HCT116 (cell line): ENCODE data around the gene ERAP2. TPM values are rescaled to one million over a fixed set of nuclear protein-coding genes. Genes with fewer than 3 reads are reported as not detected.

Source experiments
- ATAC-seq: fragments of 200-7000 bp; cut with Tn5 transposase; 2 replicates; pipeline ENCODE4 v1.9.1; 2020; ENCODE audit warnings: mild to moderate bottlenecking, moderate library complexity
- BruUV-seq: library from RNA; stranded (reverse); fragments of 400-500 nt; replicated peaks from 2 replicates; lab custom pipeline; 2021; lab: Mats Ljungman, UMichigan
- CTCF ChIA-PET: fragments of 300-600 bp; sonication (Branson Sonifier 250); formaldehyde crosslinking; loops from one replicate; lab custom pipeline; 2021; ENCODE audit warnings: antibody characterized with exemption; lab: Charles Lee
- POLR2A ChIA-PET: fragments of 300-600, 350-600 bp; sonication (Branson Sonifier 250); formaldehyde crosslinking; loops from one replicate; lab custom pipeline; 2021; ENCODE audit warnings: antibody characterized with exemption; lab: Charles Lee
- RAD21 ChIA-PET, 2 experiments: fragments of 300-600 bp; sonication (Branson Sonifier 250); formaldehyde crosslinking; loops; one replicate each; lab custom pipeline; 2023; ENCODE audit warnings: low total read pairs in 2 of 2; ENCODE audit not compliant: uncharacterized antibody in 2 of 2, unreplicated experiment in 2 of 2, low non-redundant PET in 1 of 2; lab: Charles Lee
- DNase-seq: peaks from one replicate; pipeline ENCODE4 v3.0.0-alpha.2; 2010; ENCODE audit warnings: low read depth, low spot score
- H2AFZ ChIP-seq: fragments of 200-600 bp; shearing (Covaris generic), sonication (generic); 2 replicates; pipeline ENCODE4 v1.6.1; 2017; ENCODE audit warnings: low read depth, mixed run types, mixed read lengths, antibody characterized with exemption, low read length; ENCODE audit not compliant: poor library complexity, severe bottlenecking
- H3K27ac ChIP-seq: 2 replicates; pipeline ENCODE4 v1.5.1; 2012; ENCODE audit warnings: low read depth, low read length
- H3K27me3 ChIP-seq: fragments of 200-600 bp; sonication (generic); 2 replicates; pipeline ENCODE4 v1.6.1; 2016; ENCODE audit warnings: mixed run types, low read length, mixed read lengths; ENCODE audit not compliant: insufficient read depth
- H3K36me3 ChIP-seq, 2 experiments: fragments of 200-500 bp in 1 of 2; fragments of 200-600 bp in 1 of 2; sonication (Bioruptor generic) in 1 of 2; sonication (generic) in 1 of 2; 2 replicates each; pipeline versions ENCODE4 v1.5.1 to v1.6.1; 2014 to 2016; ENCODE audit warnings: low read length in 2 of 2, inconsistent platforms in 1 of 2, mixed read lengths in 1 of 2, mixed run types in 1 of 2; ENCODE audit not compliant: insufficient read depth in 2 of 2, control insufficient read depth in 1 of 2
- H3K4me1 ChIP-seq, 2 experiments: fragments of 200-600 bp in 1 of 2; sonication (generic) in 1 of 2; 2 replicates each; pipeline versions ENCODE4 v1.5.1 to v1.6.1; 2012 to 2017; ENCODE audit warnings: low read length in 2 of 2, inconsistent platforms in 1 of 2, mild to moderate bottlenecking in 1 of 2, mixed read lengths in 1 of 2, mixed run types in 1 of 2, moderate library complexity in 1 of 2; ENCODE audit not compliant: insufficient read depth in 2 of 2, control insufficient read depth in 1 of 2
- H3K4me2 ChIP-seq: fragments of 200-600 bp; sonication (generic); 2 replicates; pipeline ENCODE4 v1.6.1; 2017; ENCODE audit warnings: mixed run types, low read length, mixed read lengths
- H3K4me3 ChIP-seq, 2 experiments: fragments of 200-600 bp in 1 of 2; sonication (generic) in 1 of 2; replicated peaks in 1 of 2; 2 replicates each; pipeline ENCODE4 v1.5.1; 2011 to 2016; ENCODE audit warnings: low read length in 2 of 2, control low read depth in 1 of 2, low read depth in 1 of 2, mild to moderate bottlenecking in 1 of 2, mixed read lengths in 1 of 2, mixed run types in 1 of 2
- H3K79me2 ChIP-seq: fragments of 200-600 bp; sonication (generic); 2 replicates; pipeline ENCODE4 v1.6.1; 2017; ENCODE audit warnings: mild to moderate bottlenecking, mixed run types, low read length, moderate library complexity, mixed read lengths; ENCODE audit not compliant: insufficient read depth
- H3K9ac ChIP-seq: fragments of 200-600 bp; sonication (generic); 2 replicates; pipeline ENCODE4 v1.6.1; 2016; ENCODE audit warnings: low read length, mixed read lengths
- H3K9me2 ChIP-seq: fragments of 200-600 bp; sonication (generic), shearing (Covaris generic); 2 replicates; pipeline ENCODE4 v1.6.1; 2017; ENCODE audit warnings: mixed run types, mild to moderate bottlenecking, moderate library complexity; ENCODE audit not compliant: insufficient read depth
- H3K9me3 ChIP-seq, 2 experiments: fragments of 200-500 bp in 1 of 2; fragments of 200-600 bp in 1 of 2; sonication (Bioruptor generic) in 1 of 2; sonication (generic) in 1 of 2; 2 replicates each; pipeline ENCODE4 v1.6.1; 2014 to 2017; ENCODE audit warnings: low read length in 2 of 2, mixed read lengths in 2 of 2, inconsistent platforms in 1 of 2, low read depth in 1 of 2, mild to moderate bottlenecking in 1 of 2, mixed run types in 1 of 2, moderate library complexity in 1 of 2; ENCODE audit not compliant: control insufficient read depth in 1 of 2, insufficient read depth in 1 of 2
- H4K20me1 ChIP-seq: fragments of 200-600 bp; sonication (generic), shearing (Covaris generic); 2 replicates; pipeline ENCODE4 v1.6.1; 2017; ENCODE audit warnings: mixed run types, mild to moderate bottlenecking, moderate library complexity; ENCODE audit not compliant: insufficient read depth
- CEBPB ChIP-seq: IDR thresholded peaks from 2 replicates; pipeline ENCODE4 v1.6.1; 2012; ENCODE audit warnings: low read depth
- POLR2A ChIP-seq: IDR thresholded peaks from 2 replicates; pipeline ENCODE4 v1.7.0; 2011; ENCODE audit warnings: borderline replicate concordance; ENCODE audit not compliant: insufficient read depth, insufficient read length; ENCODE audit errors: extremely low read depth
- POLR2AphosphoS5 ChIP-seq: IDR thresholded peaks from 2 replicates; pipeline ENCODE4 v1.6.1; 2011; ENCODE audit warnings: mild to moderate bottlenecking, low read depth, low read length, moderate library complexity
- SIN3A ChIP-seq: IDR thresholded peaks from 2 replicates; pipeline ENCODE4 v1.6.1; 2012; ENCODE audit warnings: low read depth
- SRF ChIP-seq: IDR thresholded peaks from 2 replicates; pipeline ENCODE4 v1.6.1; 2012; ENCODE audit warnings: low read depth
- TCF7L2 ChIP-seq: IDR thresholded peaks from 2 replicates; pipeline ENCODE4 v1.7.0; 2011; ENCODE audit warnings: borderline replicate concordance, inconsistent platforms; ENCODE audit not compliant: insufficient read depth, insufficient read length; ENCODE audit errors: extremely low read depth
- YY1 ChIP-seq: IDR thresholded peaks from 2 replicates; pipeline ENCODE4 v1.6.1; 2011; ENCODE audit warnings: low read length, low read depth, moderate library complexity, mild to moderate bottlenecking; ENCODE audit not compliant: insufficient replicate concordance; ENCODE audit errors: extremely low read depth
- ZFX ChIP-seq: fragments of 450-650 bp; IDR thresholded peaks from 2 replicates; pipeline ENCODE4 v1.6.1; 2017
- intact Hi-C: fragments of 100-400 bp; cut with micrococcal nuclease; formaldehyde crosslinking; loops from 2 replicates; pipeline ENCODE4 v1.10.0; 2022
- total RNA-seq: library from RNA; stranded (reverse); gene quantifications from one replicate; pipeline ENCODE4 v1.2.1, GENCODE V29; 2021; ENCODE audit not compliant: unreplicated experiment
- TF ChIP-seq, protein P1 (sequence below): IDR thresholded peaks from 2 replicates; pipeline ENCODE4 v1.6.1; 2011; ENCODE audit warnings: mild to moderate bottlenecking, low read length, moderate library complexity; ENCODE audit not compliant: insufficient replicate concordance; ENCODE audit errors: extremely low read depth
- TF ChIP-seq, protein P2 (sequence below): IDR thresholded peaks from 2 replicates; pipeline ENCODE4 v1.6.1; 2012
- TF ChIP-seq, protein P3 (sequence below): IDR thresholded peaks from 2 replicates; pipeline ENCODE4 v1.6.1; 2012

ERAP2 gene
- total RNA-seq, 1 experiment from 2014 or later, result 2.2 TPM

DNA sequence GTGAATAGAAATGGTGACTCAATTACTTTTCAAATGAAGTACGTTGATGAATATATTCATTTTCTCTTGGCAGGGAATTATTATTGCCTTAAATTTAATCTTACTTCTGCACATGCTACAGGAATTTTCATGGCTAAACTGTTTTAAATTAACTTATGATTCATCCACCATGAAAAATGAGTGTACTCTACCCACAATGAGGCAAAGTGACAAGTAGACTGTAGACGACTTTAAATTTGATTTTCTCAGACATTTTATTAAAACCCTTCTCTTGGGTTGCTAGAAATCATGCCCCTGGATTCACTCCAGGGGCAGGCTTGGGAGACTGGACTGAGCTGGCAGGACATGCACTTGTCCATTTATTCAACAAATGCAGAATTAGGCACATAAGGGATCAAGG is 23.5 kb upstream of the ERAP2 start:
- POLR2A ChIA-PET, result no interaction called here
- Histone ChIP-seq H3K27me3 (no peaks in the 10 kb centered on the region), H3K27ac (no peak overlapping the region), H3K4me3 (no peak overlapping the region), H3K4me1 (no peaks in the 10 kb centered on the region), H4K20me1 (no peaks in the 10 kb centered on the region), H3K9ac (no peak overlapping the region), H3K9me2 (no peaks in the 10 kb centered on the region), H3K79me2 (no peaks in the 10 kb centered on the region), H3K36me3 (no peaks in the 10 kb centered on the region), H2AFZ (no peak overlapping the region), H3K9me3 (peaks cover 0 to 7% of the 10 kb centered on the region in 2 experiments; a peak in 1 of 4 replicates), H3K4me2 (no peak overlapping the region)
- CTCF ChIA-PET, result no interaction called here
- BruUV-seq, result no TSS peak
- no peak for DNase-seq
- no peak for ATAC-seq
- RAD21 ChIA-PET, result no interaction called here
- TF ChIP-seq, protein P1, sequence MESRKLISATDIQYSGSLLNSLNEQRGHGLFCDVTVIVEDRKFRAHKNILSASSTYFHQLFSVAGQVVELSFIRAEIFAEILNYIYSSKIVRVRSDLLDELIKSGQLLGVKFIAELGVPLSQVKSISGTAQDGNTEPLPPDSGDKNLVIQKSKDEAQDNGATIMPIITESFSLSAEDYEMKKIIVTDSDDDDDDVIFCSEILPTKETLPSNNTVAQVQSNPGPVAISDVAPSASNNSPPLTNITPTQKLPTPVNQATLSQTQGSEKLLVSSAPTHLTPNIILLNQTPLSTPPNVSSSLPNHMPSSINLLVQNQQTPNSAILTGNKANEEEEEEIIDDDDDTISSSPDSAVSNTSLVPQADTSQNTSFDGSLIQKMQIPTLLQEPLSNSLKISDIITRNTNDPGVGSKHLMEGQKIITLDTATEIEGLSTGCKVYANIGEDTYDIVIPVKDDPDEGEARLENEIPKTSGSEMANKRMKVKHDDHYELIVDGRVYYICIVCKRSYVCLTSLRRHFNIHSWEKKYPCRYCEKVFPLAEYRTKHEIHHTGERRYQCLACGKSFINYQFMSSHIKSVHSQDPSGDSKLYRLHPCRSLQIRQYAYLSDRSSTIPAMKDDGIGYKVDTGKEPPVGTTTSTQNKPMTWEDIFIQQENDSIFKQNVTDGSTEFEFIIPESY, result no peak
- TF ChIP-seq POLR2A (no peak), CEBPB (no peak), POLR2AphosphoS5 (no peak), TCF7L2 (no peak), SIN3A (no peak), SRF (no peak), ZFX (no peak), YY1 (no peak)
- TF ChIP-seq, protein P2, sequence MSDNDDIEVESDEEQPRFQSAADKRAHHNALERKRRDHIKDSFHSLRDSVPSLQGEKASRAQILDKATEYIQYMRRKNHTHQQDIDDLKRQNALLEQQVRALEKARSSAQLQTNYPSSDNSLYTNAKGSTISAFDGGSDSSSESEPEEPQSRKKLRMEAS, result no peak
- TF ChIP-seq, protein P3, sequence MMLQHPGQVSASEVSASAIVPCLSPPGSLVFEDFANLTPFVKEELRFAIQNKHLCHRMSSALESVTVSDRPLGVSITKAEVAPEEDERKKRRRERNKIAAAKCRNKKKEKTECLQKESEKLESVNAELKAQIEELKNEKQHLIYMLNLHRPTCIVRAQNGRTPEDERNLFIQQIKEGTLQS, result no peak
- intact Hi-C loops, result no loop called here
